ENCODE data around the gene KPNB1.
A peak's percentile ranks its signal among the peaks of the same experiment; 100 is the strongest.

KPNB1 gene

GRCh38 chr17:47636273-47637030 lies 13.3 kb upstream of the KPNB1 start:
- DNase-seq (ENCODE audit: low spot score) = no peak

- DNase-seq (ENCODE audit: low spot score) = no peak
Observed at GRCh38 chr17:47638903-47639302, 10.8 kb upstream of the KPNB1 start.

- DNase-seq (ENCODE audit: low spot score) = no peak
Observed at GRCh38 chr17:47640076-47640475, 9.6 kb upstream of the KPNB1 start.

- no peak for DNase-seq (ENCODE audit: low spot score)
Observed at GRCh38 chr17:47641202-47641601, 8.5 kb upstream of the KPNB1 start.

GRCh38 chr17:47643116-47643515 lies 6.6 kb upstream of the KPNB1 start:
- no peak for DNase-seq (ENCODE audit: low spot score)

GRCh38 chr17:47644324-47644723 lies 5.4 kb upstream of the KPNB1 start:
- DNase-seq (ENCODE audit: low spot score) = no peak

- no peak for DNase-seq (ENCODE audit: low spot score)
Observed at GRCh38 chr17:47649972-47650524, 329 bp downstream of the KPNB1 start.

- DNase-seq (ENCODE audit: low spot score) = peak; percentile 96
Observed at GRCh38 chr17:47650525-47651522, 1.1 kb downstream of the KPNB1 start.

GRCh38 chr17:47651704-47652103 lies 2.0 kb downstream of the KPNB1 start:
- no peak for DNase-seq (ENCODE audit: low spot score)

- no peak for DNase-seq (ENCODE audit: low spot score)
Observed at GRCh38 chr17:47652570-47652969, 2.9 kb downstream of the KPNB1 start.

- DNase-seq (ENCODE audit: low spot score) = no peak
Observed at GRCh38 chr17:47653442-47653841, 3.7 kb downstream of the KPNB1 start.

- DNase-seq (ENCODE audit: low spot score) = no peak
Observed at GRCh38 chr17:47654991-47655390, 5.3 kb downstream of the KPNB1 start.

GRCh38 chr17:47660064-47660492 lies 10.4 kb downstream of the KPNB1 start:
- no peak for DNase-seq (ENCODE audit: low spot score)

GRCh38 chr17:47663912-47664623 lies 14.3 kb downstream of the KPNB1 start:
- DNase-seq (ENCODE audit: low spot score) = peak; percentile 50

GRCh38 chr17:47664624-47664941 lies 14.9 kb downstream of the KPNB1 start:
- no peak for DNase-seq (ENCODE audit: low spot score)

GRCh38 chr17:47665655-47666054 lies 15.9 kb downstream of the KPNB1 start:
- peak; percentile 17 for DNase-seq (ENCODE audit: low spot score)

GRCh38 chr17:47669081-47669480 lies 19.4 kb downstream of the KPNB1 start:
- DNase-seq (ENCODE audit: low spot score) = no peak

GRCh38 chr17:47670064-47670463 lies 20.3 kb downstream of the KPNB1 start:
- no peak for DNase-seq (ENCODE audit: low spot score)

- no peak for DNase-seq (ENCODE audit: low spot score)
Observed at GRCh38 chr17:47674499-47674898, 24.8 kb downstream of the KPNB1 start.

GRCh38 chr17:47675380-47676198 lies 25.9 kb downstream of the KPNB1 start:
- no peak for DNase-seq (ENCODE audit: low spot score)

- no peak for DNase-seq (ENCODE audit: low spot score)
Observed at GRCh38 chr17:47676199-47676472, 26.4 kb downstream of the KPNB1 start.
